ENCODE results near the gene SMARCE1. TPM values are rescaled to one million over a fixed set of nuclear protein-coding genes. Genes with fewer than 3 reads are reported as not detected.
A peak's percentile ranks its signal among the peaks of the same experiment; 100 is the strongest.

Gene SMARCE1
- polyA plus RNA-seq, 1 donor from 2014 or later: 221 TPM

- Mint-ChIP-seq H3K9me3 (no peaks in the 10 kb centered on the region), H3K27me3 (no peaks in the 10 kb centered on the region), H3K36me3 (no peaks in the 10 kb centered on the region), H3K27ac (peak overlapping the region; percentile 11 to 86 (median 83)), H3K4me3 (peak overlapping the region in 2 of 4 donors; percentile 33 to 47), H3K4me1 (peaks cover 6 to 20% (median 7%) of the 10 kb centered on the region in 3 donors)
These were observed 39.5 kb downstream of the SMARCE1 start for GRCh38 chr17:40608061-40608581.

GRCh38 chr17:40607641-40608040 lies 40.0 kb downstream of the SMARCE1 start:
- H3K27me3 Mint-ChIP-seq: no peaks in the 10 kb centered on the region
- H3K4me3 Mint-ChIP-seq: no peak overlapping the region
- H3K9me3 Mint-ChIP-seq: no peaks in the 10 kb centered on the region
- H3K4me1 Mint-ChIP-seq: peaks cover 6 to 22% (median 9%) of the 10 kb centered on the region in 3 donors
- peak overlapping the region in 2 of 3 donors; percentile 11 to 86 for H3K27ac Mint-ChIP-seq
- H3K36me3 Mint-ChIP-seq: no peaks in the 10 kb centered on the region

- Mint-ChIP-seq H3K9me3 (no peaks in the 10 kb centered on the region), H3K27ac (peak overlapping the region in 1 of 3 donors; percentile 86), H3K4me1 (peaks cover under 1 to 19% (median 8%) of the 10 kb centered on the region in 3 donors), H3K36me3 (no peaks in the 10 kb centered on the region), H3K4me3 (no peak overlapping the region), H3K27me3 (no peaks in the 10 kb centered on the region)
These were observed 40.9 kb downstream of the SMARCE1 start for GRCh38 chr17:40606548-40607353.

- Mint-ChIP-seq H3K36me3 (no peaks in the 10 kb centered on the region), H3K4me3 (no peak overlapping the region), H3K9me3 (no peaks in the 10 kb centered on the region), H3K27ac (peak overlapping the region in 2 of 3 donors; percentile 54 to 55), H3K4me1 (peaks cover 0 to 21% (median 8%) of the 10 kb centered on the region in 3 donors), H3K27me3 (no peaks in the 10 kb centered on the region)
These were observed 42.3 kb downstream of the SMARCE1 start for GRCh38 chr17:40605306-40605705.

- Mint-ChIP-seq H3K27ac (peak overlapping the region; percentile 49 to 59 (median 54)), H3K27me3 (no peaks in the 10 kb centered on the region), H3K4me1 (peaks cover 0 to 22% (median 10%) of the 10 kb centered on the region in 3 donors), H3K36me3 (no peaks in the 10 kb centered on the region), H3K9me3 (no peaks in the 10 kb centered on the region), H3K4me3 (no peak overlapping the region)
These were observed 43.1 kb downstream of the SMARCE1 start for GRCh38 chr17:40604327-40605080.

- H3K4me1 Mint-ChIP-seq: peaks cover 17 to 33% (median 23%) of the 10 kb centered on the region in 3 donors
- peak overlapping the region in 1 of 4 donors; percentile 81 for H3K4me3 Mint-ChIP-seq
- peak overlapping the region; percentile 44 to 80 (median 54) for H3K27ac Mint-ChIP-seq
- H3K36me3 Mint-ChIP-seq: no peaks in the 10 kb centered on the region
- H3K27me3 Mint-ChIP-seq: no peaks in the 10 kb centered on the region
- H3K9me3 Mint-ChIP-seq: no peaks in the 10 kb centered on the region
These were observed 44.9 kb downstream of the SMARCE1 start for GRCh38 chr17:40602445-40603443.

GRCh38 chr17:40600486-40601046 lies 47.1 kb downstream of the SMARCE1 start:
- Mint-ChIP-seq H3K4me3 (peak overlapping the region in 1 of 4 donors; percentile 25), H3K27ac (peak overlapping the region; percentile 93 to 100 (median 99)), H3K4me1 (peaks cover 30 to 54% (median 40%) of the 10 kb centered on the region in 3 donors), H3K36me3 (peaks cover 3% of the 10 kb centered on the region), H3K27me3 (no peaks in the 10 kb centered on the region), H3K9me3 (no peaks in the 10 kb centered on the region)

GRCh38 chr17:40599468-40599763 lies 48.2 kb downstream of the SMARCE1 start:
- no peaks in the 10 kb centered on the region for H3K9me3 Mint-ChIP-seq
- H3K27ac Mint-ChIP-seq: peak overlapping the region; percentile 93 to 100 (median 99)
- H3K4me3 Mint-ChIP-seq: peak overlapping the region; percentile 19 to 87 (median 67)
- H3K27me3 Mint-ChIP-seq: no peaks in the 10 kb centered on the region
- H3K36me3 Mint-ChIP-seq: peaks cover 3% of the 10 kb centered on the region
- peaks cover 36 to 58% (median 40%) of the 10 kb centered on the region in 3 donors for H3K4me1 Mint-ChIP-seq

- H3K27ac Mint-ChIP-seq: peak overlapping the region; percentile 93 to 100 (median 99)
- H3K27me3 Mint-ChIP-seq: no peaks in the 10 kb centered on the region
- H3K4me3 Mint-ChIP-seq: peak overlapping the region; percentile 62 to 87 (median 70)
- H3K36me3 Mint-ChIP-seq: peaks cover 3% of the 10 kb centered on the region
- no peaks in the 10 kb centered on the region for H3K9me3 Mint-ChIP-seq
- H3K4me1 Mint-ChIP-seq: peaks cover 36 to 58% (median 40%) of the 10 kb centered on the region in 3 donors
These were observed 48.8 kb downstream of the SMARCE1 start for GRCh38 chr17:40598619-40599467.

- Mint-ChIP-seq H3K27ac (peak overlapping the region; percentile 93 to 100 (median 99)), H3K9me3 (no peaks in the 10 kb centered on the region), H3K4me3 (peak overlapping the region; percentile 62 to 87 (median 70)), H3K27me3 (no peaks in the 10 kb centered on the region), H3K36me3 (peaks cover 3% of the 10 kb centered on the region), H3K4me1 (peaks cover 36 to 58% (median 40%) of the 10 kb centered on the region in 3 donors)
These were observed 49.4 kb downstream of the SMARCE1 start for GRCh38 chr17:40598301-40598618.

GRCh38 chr17:40597556-40598300 lies 49.9 kb downstream of the SMARCE1 start:
- Mint-ChIP-seq H3K27me3 (no peaks in the 10 kb centered on the region), H3K27ac (peak overlapping the region; percentile 93 to 100 (median 99)), H3K4me1 (peaks cover 36 to 56% (median 39%) of the 10 kb centered on the region in 3 donors), H3K9me3 (no peaks in the 10 kb centered on the region), H3K36me3 (peaks cover 3% of the 10 kb centered on the region), H3K4me3 (peak overlapping the region in 3 of 4 donors; percentile 60 to 72 (median 68))

GRCh38 chr17:40597156-40597555 lies 50.5 kb downstream of the SMARCE1 start:
- Mint-ChIP-seq H3K4me3 (peak overlapping the region in 1 of 4 donors; percentile 80), H3K27ac (peak overlapping the region; percentile 93 to 100 (median 99)), H3K27me3 (no peaks in the 10 kb centered on the region), H3K9me3 (no peaks in the 10 kb centered on the region), H3K4me1 (peaks cover 36 to 53% (median 36%) of the 10 kb centered on the region in 3 donors), H3K36me3 (peaks cover 3% of the 10 kb centered on the region)

All from IgD-negative memory B cell (primary cell).